Retinal pigment epithelial cell (primary cell): Measurements from ENCODE around the gene GLCE.
"Not testable (repeated sequence)": the region's sequence is repeated elsewhere in the genome, so short reads cannot be mapped to it uniquely, and the experiment has no call there.

Source experiments
- DNase-seq: peaks from one replicate; pipeline ENCODE4 v3.0.0-alpha.2; 2010; ENCODE audit warnings: low read depth
- H3K4me3 ChIP-seq: 2 replicates; pipeline ENCODE4 v1.5.1; 2011; ENCODE audit warnings: mild to moderate bottlenecking, low read length, control low read depth, moderate library complexity
- TF ChIP-seq, protein P1 (sequence below): conservative IDR thresholded peaks from 2 replicates; pipeline ENCODE4 v1.5.1; 2011; ENCODE audit warnings: low read depth, low read length, control low read depth, inconsistent platforms

The GLCE gene

DNA sequence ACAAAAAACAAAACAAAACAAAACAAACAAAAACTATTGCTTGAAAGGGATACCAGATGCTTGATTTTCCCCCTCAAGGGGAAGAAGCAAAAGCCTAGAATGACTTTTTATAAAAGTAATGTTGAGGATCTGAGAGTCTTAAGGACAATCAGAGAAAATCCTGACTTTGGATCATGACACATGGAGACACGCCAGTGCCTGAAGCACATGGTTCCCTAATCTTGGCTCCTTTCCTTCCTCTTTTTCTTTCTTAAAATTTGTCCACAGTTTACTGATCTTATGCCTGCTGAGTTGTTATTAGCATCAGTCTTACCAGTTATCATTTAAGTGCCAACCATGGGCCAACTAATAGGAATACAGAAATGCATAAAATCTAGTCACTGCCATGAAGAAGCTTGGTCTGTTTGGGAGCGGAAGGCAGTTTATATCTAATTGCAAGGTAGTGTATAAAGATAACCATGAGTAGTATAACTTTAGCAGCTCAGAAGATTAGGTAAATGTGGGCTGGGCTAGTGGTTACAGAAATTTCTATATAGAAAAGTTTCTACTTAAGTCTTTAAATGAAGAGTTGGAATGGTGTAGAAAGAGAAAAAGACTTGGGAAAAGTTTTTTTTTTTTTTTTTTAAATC lies 6.9 kb downstream of the GLCE start:
- no peak for DNase-seq
- H3K4me3 ChIP-seq, result no peak overlapping the region
- TF ChIP-seq, protein P1, sequence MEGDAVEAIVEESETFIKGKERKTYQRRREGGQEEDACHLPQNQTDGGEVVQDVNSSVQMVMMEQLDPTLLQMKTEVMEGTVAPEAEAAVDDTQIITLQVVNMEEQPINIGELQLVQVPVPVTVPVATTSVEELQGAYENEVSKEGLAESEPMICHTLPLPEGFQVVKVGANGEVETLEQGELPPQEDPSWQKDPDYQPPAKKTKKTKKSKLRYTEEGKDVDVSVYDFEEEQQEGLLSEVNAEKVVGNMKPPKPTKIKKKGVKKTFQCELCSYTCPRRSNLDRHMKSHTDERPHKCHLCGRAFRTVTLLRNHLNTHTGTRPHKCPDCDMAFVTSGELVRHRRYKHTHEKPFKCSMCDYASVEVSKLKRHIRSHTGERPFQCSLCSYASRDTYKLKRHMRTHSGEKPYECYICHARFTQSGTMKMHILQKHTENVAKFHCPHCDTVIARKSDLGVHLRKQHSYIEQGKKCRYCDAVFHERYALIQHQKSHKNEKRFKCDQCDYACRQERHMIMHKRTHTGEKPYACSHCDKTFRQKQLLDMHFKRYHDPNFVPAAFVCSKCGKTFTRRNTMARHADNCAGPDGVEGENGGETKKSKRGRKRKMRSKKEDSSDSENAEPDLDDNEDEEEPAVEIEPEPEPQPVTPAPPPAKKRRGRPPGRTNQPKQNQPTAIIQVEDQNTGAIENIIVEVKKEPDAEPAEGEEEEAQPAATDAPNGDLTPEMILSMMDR, result no peak

GRCh38 chr15:69168361-69168760 lies 7.9 kb downstream of the GLCE start:
- not testable (repeated sequence) for H3K4me3 ChIP-seq, DNase-seq

- DNase-seq, H3K4me3 ChIP-seq: not testable (repeated sequence)
These were observed 9.1 kb downstream of the GLCE start for GRCh38 chr15:69169540-69169939.

- TF ChIP-seq, protein P1, result no peak
- DNase-seq, result no peak
- no peak overlapping the region for H3K4me3 ChIP-seq
These were observed 10.2 kb downstream of the GLCE start for GRCh38 chr15:69170597-69170996.

DNA sequence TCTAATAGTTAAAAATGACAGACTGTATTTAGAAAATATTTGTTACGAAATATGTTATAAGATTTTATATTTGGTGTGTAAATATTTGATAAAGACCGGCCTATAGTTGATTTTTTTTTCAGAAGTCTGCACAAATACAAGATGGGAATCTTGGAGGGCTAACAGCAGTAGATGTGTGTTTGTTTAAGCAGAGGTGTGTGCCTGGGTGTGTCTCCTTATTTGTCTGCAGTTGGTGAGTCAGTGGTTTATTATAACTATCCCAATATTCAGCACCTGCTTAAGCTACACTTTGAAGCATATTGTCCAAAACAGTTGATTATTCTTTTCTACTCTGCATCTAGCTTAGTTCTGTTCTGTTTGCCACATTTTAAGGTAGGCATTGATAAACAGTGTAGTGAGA lies 12.4 kb downstream of the GLCE start:
- no peak overlapping the region for H3K4me3 ChIP-seq
- DNase-seq, result no peak
- TF ChIP-seq, protein P1, result no peak

- TF ChIP-seq, protein P1, result no peak
- no peak for DNase-seq
- no peak overlapping the region for H3K4me3 ChIP-seq
These were observed 15.1 kb downstream of the GLCE start for GRCh38 chr15:69175536-69175935.

DNA sequence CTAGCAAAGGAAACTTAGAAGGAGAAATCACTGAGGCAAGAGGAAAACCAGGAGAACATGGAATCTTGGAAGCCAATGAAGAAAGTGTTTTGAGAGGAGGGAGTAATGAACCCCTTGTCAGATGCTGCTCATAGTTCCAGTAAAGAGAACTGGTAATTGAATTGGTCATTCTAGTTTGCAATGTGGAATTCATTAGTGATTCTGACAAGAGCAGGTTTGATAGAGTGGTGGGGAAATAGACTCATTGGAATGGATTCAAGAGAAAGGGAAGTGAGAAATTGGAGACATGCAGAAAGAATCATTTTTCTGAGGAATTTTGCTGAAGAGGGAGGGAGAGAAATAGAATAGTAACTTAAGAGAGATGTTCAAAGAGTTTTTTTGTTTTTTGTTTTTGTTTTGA lies 21.0 kb downstream of the GLCE start:
- no peak for DNase-seq
- TF ChIP-seq, protein P1, result no peak

GRCh38 chr15:69185216-69185615 lies 24.8 kb downstream of the GLCE start:
- DNase-seq, result no peak
- no peak overlapping the region for H3K4me3 ChIP-seq
- TF ChIP-seq, protein P1, result no peak

More for the DNA sequence above, 21.0 kb downstream of the GLCE start:
- no peak overlapping the region for H3K4me3 ChIP-seq
